GF-D8 (cell line): ENCODE results near the gene DTD2.

Source experiments
- DNase-seq: peaks from one replicate; lab custom pipeline; 2025; lab: John Stamatoyannopoulos, UW

The DTD2 gene

GRCh38 chr14:31405106-31405505 lies 52.2 kb downstream of the DTD2 start:
- no peak for DNase-seq

GRCh38 chr14:31403707-31404106 lies 53.6 kb downstream of the DTD2 start:
- no peak for DNase-seq

DNA sequence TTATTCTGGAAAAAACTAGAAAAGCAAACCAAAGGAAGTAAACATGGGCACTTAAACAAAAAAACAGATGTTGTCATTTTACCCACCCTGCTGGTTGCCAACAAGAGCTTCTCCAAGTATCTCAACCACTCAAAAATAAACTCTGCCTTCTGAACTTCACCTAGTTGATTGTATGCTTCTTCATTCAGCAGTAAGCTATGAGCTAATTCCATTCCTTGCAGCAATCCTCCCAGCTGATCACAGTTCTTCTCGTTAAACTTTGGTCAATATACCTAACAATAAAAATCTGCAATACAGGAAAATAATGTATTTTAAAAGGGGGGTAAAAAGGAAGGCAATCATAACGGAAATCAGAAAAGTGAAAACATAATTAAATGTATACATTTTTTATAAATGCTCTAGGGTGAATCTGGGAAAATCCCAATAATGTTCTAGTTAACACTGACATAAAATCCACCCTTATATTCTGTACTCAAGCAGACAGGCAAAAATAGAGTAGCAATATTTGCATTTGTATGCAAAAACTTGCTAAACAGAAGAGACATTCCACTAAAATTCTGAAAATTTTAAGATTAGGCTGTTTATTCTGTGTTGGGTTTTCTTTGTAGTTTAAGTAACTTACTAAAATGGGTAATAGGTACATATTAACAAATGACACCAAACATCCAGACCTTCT lies 54.4 kb downstream of the DTD2 start:
- no peak for DNase-seq

DNA sequence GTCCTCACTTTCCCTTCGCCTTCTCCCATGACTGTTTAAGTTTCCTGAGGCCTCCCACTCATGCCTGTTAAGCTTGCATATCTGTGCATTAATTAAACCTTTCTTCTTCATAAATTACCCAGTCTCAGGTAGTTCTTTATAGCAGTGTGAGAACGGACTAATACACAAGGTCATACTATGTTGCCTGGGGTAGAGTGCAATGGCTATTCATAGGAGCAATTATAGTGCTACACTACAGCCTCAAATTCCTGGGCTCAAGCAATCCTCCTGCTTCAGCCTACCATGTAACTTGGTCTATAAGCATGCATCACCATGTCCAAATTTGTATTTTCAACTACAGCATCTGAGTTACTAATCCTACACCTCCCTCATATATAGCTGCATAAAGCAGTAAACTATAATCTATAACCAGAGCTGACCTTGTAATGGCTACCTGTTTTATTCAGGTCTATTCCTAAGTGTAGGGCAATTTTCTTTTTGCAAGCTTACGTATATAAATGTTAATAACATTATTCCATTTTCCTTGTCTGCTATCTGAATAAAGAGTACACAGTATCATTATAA lies 55.9 kb downstream of the DTD2 start:
- no peak for DNase-seq

GRCh38 chr14:31400031-31400638 lies 57.2 kb downstream of the DTD2 start:
- DNase-seq, result no peak
